PC-9 (cell line): ENCODE measurements around the gene RPS14. TPM values are rescaled to one million over a fixed set of nuclear protein-coding genes. Genes with fewer than 3 reads are reported as not detected.
"Not testable (repeated sequence)": the region's sequence is repeated elsewhere in the genome, so short reads cannot be mapped to it uniquely, and the experiment has no call there.

Experiments
- BruUV-seq: library from RNA; stranded (reverse); fragments of 400-500 nt; replicated peaks from 2 replicates; lab custom pipeline; 2021; lab: Mats Ljungman, UMichigan
- CTCF ChIA-PET: fragments of 300-600 bp; sonication (Branson Sonifier 250); formaldehyde crosslinking; loops from one replicate; lab custom pipeline; 2022; ENCODE audit warnings: antibody characterized with exemption; lab: Charles Lee
- POLR2A ChIA-PET: fragments of 300-600 bp; sonication (Branson Sonifier 250); formaldehyde crosslinking; loops from one replicate; lab custom pipeline; 2022; ENCODE audit warnings: antibody characterized with exemption; ENCODE audit not compliant: unreplicated experiment; lab: Charles Lee
- DNase-seq, 2 experiments: peaks; one replicate each; pipeline versions ENCODE4 v3.0.0 to v3.0.0-alpha.2; 2015 to 2022; ENCODE audit warnings: mixed read lengths in 1 of 2
- H2AFZ ChIP-seq: fragments of 200-600 bp; sonication (generic); 2 replicates; pipeline ENCODE4 v1.8.1; 2017; ENCODE audit warnings: antibody characterized with exemption
- H3F3A ChIP-seq: fragments of 200-600 bp; sonication (generic); 2 replicates; pipeline ENCODE4 v1.8.1; 2017; ENCODE audit warnings: antibody characterized with exemption, mild to moderate bottlenecking, low read depth; ENCODE audit not compliant: insufficient read depth
- H3K27ac ChIP-seq: fragments of 200-600 bp; sonication (generic); 2 replicates; pipeline ENCODE4 v1.6.1; 2016; ENCODE audit warnings: mixed run types
- H3K27me3 ChIP-seq: fragments of 200-600 bp; sonication (generic); 2 replicates; pipeline ENCODE4 v1.6.1; 2016; ENCODE audit warnings: low read depth, mixed run types; ENCODE audit not compliant: insufficient read depth
- H3K36me3 ChIP-seq: fragments of 200-600 bp; sonication (generic); 2 replicates; pipeline ENCODE4 v1.6.1; 2016; ENCODE audit warnings: low read depth, mixed run types
- H3K4me1 ChIP-seq: fragments of 200-600 bp; sonication (generic); replicated peaks from 2 replicates; pipeline ENCODE4 v1.6.1; 2016; ENCODE audit warnings: mixed run types; ENCODE audit not compliant: insufficient read depth
- H3K4me2 ChIP-seq: fragments of 200-600 bp; sonication (generic); 2 replicates; pipeline ENCODE4 v1.6.1; 2017; ENCODE audit warnings: mixed run types
- H3K4me3 ChIP-seq: fragments of 200-600 bp; sonication (generic); 2 replicates; pipeline ENCODE4 v1.6.1; 2016; ENCODE audit warnings: mixed run types
- H3K79me2 ChIP-seq: fragments of 200-600 bp; sonication (generic); 2 replicates; pipeline ENCODE4 v1.6.1; 2017; ENCODE audit warnings: low read depth, mixed run types
- H3K9me2 ChIP-seq: fragments of 200-600 bp; sonication (generic); 2 replicates; pipeline ENCODE4 v1.8.1; 2017; ENCODE audit warnings: mild to moderate bottlenecking; ENCODE audit not compliant: insufficient read depth
- H3K9me3 ChIP-seq: fragments of 200-600 bp; sonication (generic); 2 replicates; pipeline ENCODE4 v1.8.1; 2016; ENCODE audit warnings: low read depth; ENCODE audit not compliant: insufficient read depth
- H4K20me1 ChIP-seq: fragments of 200-600 bp; sonication (generic); 2 replicates; pipeline ENCODE4 v1.8.1; 2017; ENCODE audit not compliant: insufficient read depth
- EZH2 ChIP-seq: fragments of 200-600 bp; sonication (generic); IDR thresholded peaks from 2 replicates; pipeline ENCODE4 v1.8.0; 2017; ENCODE audit warnings: antibody characterized with exemption, low read depth
- intact Hi-C: fragments of 100-400 bp; cut with micrococcal nuclease; formaldehyde crosslinking; loops from one replicate; pipeline ENCODE4 v1.10.0; 2022; ENCODE audit not compliant: unreplicated experiment
- total RNA-seq: library from RNA; stranded (reverse); gene quantifications from 2 replicates; pipeline ENCODE4 v1.2.3, GENCODE V29; 2021
- TF ChIP-seq, protein P1 (sequence below): fragments of 200-600 bp; sonication (generic); conservative IDR thresholded peaks from 2 replicates; pipeline ENCODE4 v1.6.1; 2017; ENCODE audit warnings: mixed run types, antibody characterized with exemption, mild to moderate bottlenecking, moderate library complexity

RPS14 gene
- total RNA-seq, 1 experiment from 2014 or later, result 2,907 TPM

DNA sequence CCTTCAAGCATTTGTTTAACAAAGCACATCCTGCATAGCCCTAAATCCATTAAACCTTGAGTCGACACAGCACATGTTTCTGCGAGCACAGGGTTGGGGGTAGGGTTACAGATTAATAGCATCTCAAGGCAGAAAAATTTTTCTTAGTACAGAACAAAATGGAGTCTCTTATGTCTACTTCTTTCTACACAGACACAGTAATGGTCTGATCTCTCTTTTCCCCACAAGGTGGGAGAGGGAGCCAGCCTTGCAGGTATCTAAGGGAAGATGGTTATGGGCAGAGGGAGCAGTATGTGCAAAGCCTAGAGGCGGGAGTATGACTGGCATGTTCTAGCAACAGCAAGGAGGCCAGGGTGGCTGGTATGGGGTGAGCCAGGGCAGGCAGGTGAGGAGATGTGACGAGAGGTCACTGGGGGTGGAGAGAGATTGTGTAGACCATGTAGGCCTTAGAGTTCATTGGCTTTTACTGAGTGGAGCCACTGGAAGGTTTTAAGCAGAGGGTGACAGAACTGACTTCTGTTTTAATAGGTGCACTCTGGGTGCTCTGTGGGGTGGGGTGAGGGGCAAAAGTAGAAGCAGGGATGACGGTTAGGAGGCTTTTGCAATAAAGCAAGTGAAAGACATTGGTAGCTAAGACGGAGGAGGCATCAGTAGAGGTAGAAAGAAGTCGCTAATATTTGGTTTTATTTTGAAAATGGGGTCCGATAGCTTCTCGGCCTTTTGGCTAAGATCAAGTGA, 5.1 kb upstream of the RPS14 start:
- no peaks in the 10 kb centered on the region for H3K9me3 ChIP-seq
- intact Hi-C loops, result loop anchor here (5.0 to 10.0 kb wide), 3 partner anchors 203 to 393 kb away; partner anchors contain the start of gene IRGM
- no peak for DNase-seq
- H3K36me3 ChIP-seq, result no peaks in the 10 kb centered on the region
- H3K4me3 ChIP-seq, result no peak overlapping the region
- POLR2A ChIA-PET, result no interaction called here
- no peaks in the 10 kb centered on the region for H4K20me1 ChIP-seq
- CTCF ChIA-PET, result no interaction called here
- H3K4me2 ChIP-seq, result no peak overlapping the region
- no TSS peak for BruUV-seq
- H3K27me3 ChIP-seq, result no peaks in the 10 kb centered on the region
- 0 out of 2 replicates have a peak, but pooled peaks cover 10% of the 10 kb centered on the region for H3K4me1 ChIP-seq
- peaks cover 11% of the 10 kb centered on the region; the same call in 1 of the 2 replicates for H3F3A ChIP-seq
- no peaks in the 10 kb centered on the region for H3K79me2 ChIP-seq
- H3K9me2 ChIP-seq, result no peaks in the 10 kb centered on the region
- no peak overlapping the region for H2AFZ ChIP-seq
- no peak overlapping the region for H3K27ac ChIP-seq
- no peak for TF ChIP-seq EZH2
- TF ChIP-seq, protein P1, sequence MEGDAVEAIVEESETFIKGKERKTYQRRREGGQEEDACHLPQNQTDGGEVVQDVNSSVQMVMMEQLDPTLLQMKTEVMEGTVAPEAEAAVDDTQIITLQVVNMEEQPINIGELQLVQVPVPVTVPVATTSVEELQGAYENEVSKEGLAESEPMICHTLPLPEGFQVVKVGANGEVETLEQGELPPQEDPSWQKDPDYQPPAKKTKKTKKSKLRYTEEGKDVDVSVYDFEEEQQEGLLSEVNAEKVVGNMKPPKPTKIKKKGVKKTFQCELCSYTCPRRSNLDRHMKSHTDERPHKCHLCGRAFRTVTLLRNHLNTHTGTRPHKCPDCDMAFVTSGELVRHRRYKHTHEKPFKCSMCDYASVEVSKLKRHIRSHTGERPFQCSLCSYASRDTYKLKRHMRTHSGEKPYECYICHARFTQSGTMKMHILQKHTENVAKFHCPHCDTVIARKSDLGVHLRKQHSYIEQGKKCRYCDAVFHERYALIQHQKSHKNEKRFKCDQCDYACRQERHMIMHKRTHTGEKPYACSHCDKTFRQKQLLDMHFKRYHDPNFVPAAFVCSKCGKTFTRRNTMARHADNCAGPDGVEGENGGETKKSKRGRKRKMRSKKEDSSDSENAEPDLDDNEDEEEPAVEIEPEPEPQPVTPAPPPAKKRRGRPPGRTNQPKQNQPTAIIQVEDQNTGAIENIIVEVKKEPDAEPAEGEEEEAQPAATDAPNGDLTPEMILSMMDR, result no peak

DNA sequence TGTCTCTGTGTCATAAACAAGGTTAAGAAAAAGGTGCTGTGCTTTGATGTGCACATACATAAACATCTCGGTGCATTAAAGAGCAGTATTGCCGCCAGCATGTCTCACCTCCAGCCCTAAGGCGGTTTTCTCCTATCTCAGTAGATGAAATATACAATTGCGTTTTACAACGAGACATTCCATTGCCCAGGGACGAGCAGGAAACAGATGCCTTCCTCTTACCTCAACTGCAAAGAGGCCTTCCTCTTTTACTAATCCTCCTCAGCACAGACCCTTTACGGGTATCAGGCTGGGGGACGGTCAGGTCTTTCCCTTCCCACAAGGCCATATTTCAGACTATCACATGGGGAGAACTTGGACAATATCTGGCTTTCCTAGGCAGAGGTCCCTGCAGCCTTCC, 4.5 kb upstream of the RPS14 start:
- DNase-seq, H4K20me1 ChIP-seq, H3K4me3 ChIP-seq, H2AFZ ChIP-seq, H3K79me2 ChIP-seq, H3K36me3 ChIP-seq, H3K27ac ChIP-seq, H3K4me1 ChIP-seq, H3K27me3 ChIP-seq, H3K9me2 ChIP-seq, H3K9me3 ChIP-seq, CTCF ChIA-PET, H3K4me2 ChIP-seq, BruUV-seq, POLR2A ChIA-PET: not testable (repeated sequence)
- intact Hi-C loops, result loop anchor here (5.0 to 10.0 kb wide), 2 partner anchors 351 to 393 kb away; partner anchors contain the start of gene IRGM
- peaks cover 13% of the 10 kb centered on the region; the same call in 1 of the 2 replicates for H3F3A ChIP-seq

DNA sequence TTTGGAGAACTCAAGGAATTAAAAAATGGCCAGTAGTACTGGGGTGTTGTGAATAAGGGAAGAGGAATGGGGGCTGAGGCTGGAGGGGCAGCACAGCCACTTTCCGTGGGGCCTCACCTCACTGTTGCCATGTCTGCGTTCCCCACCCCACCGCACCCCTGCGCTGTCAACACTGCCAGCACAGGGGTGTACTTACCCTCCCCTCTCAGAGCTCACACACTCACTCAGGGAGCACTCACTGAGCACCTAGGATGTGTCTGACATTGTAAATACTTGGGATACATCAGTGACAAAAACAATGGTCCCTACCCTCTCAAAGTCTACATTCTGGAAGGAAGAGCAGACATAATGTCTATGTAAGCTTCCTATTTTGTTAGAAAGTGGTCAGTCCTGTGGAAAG, 3.4 kb upstream of the RPS14 start:
- no peak for DNase-seq
- Histone ChIP-seq H3K27me3 (no peaks in the 10 kb centered on the region), H4K20me1 (peaks cover 8% of the 10 kb centered on the region), H3K4me3 (no peak overlapping the region), H3K9me3 (no peaks in the 10 kb centered on the region), H3K27ac (no peak overlapping the region), H3K9me2 (no peaks in the 10 kb centered on the region), H2AFZ (no peak overlapping the region), H3K4me2 (no peak overlapping the region), H3K4me1 (peaks cover 9% of the 10 kb centered on the region), H3K36me3 (peaks cover 11% of the 10 kb centered on the region), H3K79me2 (peaks cover 17% of the 10 kb centered on the region), H3F3A (peaks cover 24% of the 10 kb centered on the region)
- POLR2A ChIA-PET, result no interaction called here
- CTCF ChIA-PET, result no interaction called here
- BruUV-seq, result no TSS peak
- TF ChIP-seq, protein P1, result no peak
- TF ChIP-seq EZH2, result no peak
- intact Hi-C loops, result loop anchor here (5.0 to 10.0 kb wide), 2 partner anchors 352 to 394 kb away; partner anchors contain the start of gene IRGM
